HG03025 (cell line): ENCODE measurements around the gene LRRC45.

Source experiments
- ATAC-seq: cut with Tn5 transposase; IDR thresholded peaks from one replicate; pipeline ENCODE4 v1.9.1; 2021; ENCODE audit warnings: mild to moderate bottlenecking, moderate library complexity; ENCODE audit not compliant: unreplicated experiment, low FRiP score

LRRC45 gene

GRCh38 chr17:81993729-81994592 lies 29.1 kb upstream of the LRRC45 start:
- no peak for ATAC-seq

GRCh38 chr17:81994593-81995462 lies 28.3 kb upstream of the LRRC45 start:
- no peak for ATAC-seq

GRCh38 chr17:81995463-81996231 lies 27.5 kb upstream of the LRRC45 start:
- no peak for ATAC-seq

- no peak for ATAC-seq
Measured at GRCh38 chr17:81996232-81996756, 26.8 kb upstream of the LRRC45 start.

GRCh38 chr17:81996757-81997441 lies 26.2 kb upstream of the LRRC45 start:
- ATAC-seq = no peak

GRCh38 chr17:81998212-81998611 lies 24.9 kb upstream of the LRRC45 start:
- no peak for ATAC-seq

- no peak for ATAC-seq
Measured at GRCh38 chr17:81998691-81999438, 24.2 kb upstream of the LRRC45 start.

GRCh38 chr17:81999587-81999975 lies 23.5 kb upstream of the LRRC45 start:
- ATAC-seq = no peak

- ATAC-seq = no peak
Measured at GRCh38 chr17:81999976-82000802, 22.9 kb upstream of the LRRC45 start.

GRCh38 chr17:82000803-82001570 lies 22.1 kb upstream of the LRRC45 start:
- no peak for ATAC-seq

- no peak for ATAC-seq
Measured at GRCh38 chr17:82001571-82002056, 21.5 kb upstream of the LRRC45 start.

- ATAC-seq = no peak
Measured at GRCh38 chr17:82003411-82004381, 19.4 kb upstream of the LRRC45 start.

- no peak for ATAC-seq
Measured at GRCh38 chr17:82004517-82005455, 18.3 kb upstream of the LRRC45 start.

GRCh38 chr17:82005701-82006348 lies 17.3 kb upstream of the LRRC45 start:
- ATAC-seq = no peak
